GM21526 (cell line): ENCODE results near the gene ZIC2.
"Not testable (repeated sequence)": the region's sequence is repeated elsewhere in the genome, so short reads cannot be mapped to it uniquely, and the experiment has no call there.

Source experiments
- ATAC-seq: cut with Tn5 transposase; IDR thresholded peaks from one replicate; pipeline ENCODE4 v1.9.1; 2021; ENCODE audit warnings: moderate library complexity; ENCODE audit not compliant: unreplicated experiment, low FRiP score

The ZIC2 gene

GRCh38 chr13:99995589-99996380 is 14.2 kb downstream of the ZIC2 start:
- ATAC-seq: no peak

GRCh38 chr13:99996381-99996973 is 14.9 kb downstream of the ZIC2 start:
- no peak for ATAC-seq

- no peak for ATAC-seq
These were observed 16.2 kb downstream of the ZIC2 start for GRCh38 chr13:99997702-99998214.

GRCh38 chr13:99998261-99998660 is 16.7 kb downstream of the ZIC2 start:
- no peak for ATAC-seq

GRCh38 chr13:100014621-100015020 is 33.0 kb downstream of the ZIC2 start:
- ATAC-seq: no peak

GRCh38 chr13:100019780-100020356 is 38.3 kb downstream of the ZIC2 start:
- no peak for ATAC-seq

- no peak for ATAC-seq
These were observed 41.2 kb downstream of the ZIC2 start for GRCh38 chr13:100022798-100023197.

- no peak for ATAC-seq
These were observed 42.4 kb downstream of the ZIC2 start for GRCh38 chr13:100024023-100024422.

GRCh38 chr13:100029933-100030332 is 48.3 kb downstream of the ZIC2 start:
- no peak for ATAC-seq

- ATAC-seq: not testable (repeated sequence)
These were observed 51.1 kb downstream of the ZIC2 start for GRCh38 chr13:100032642-100033041.

- no peak for ATAC-seq
These were observed 54.4 kb downstream of the ZIC2 start for GRCh38 chr13:100035936-100036335.
